IPS DF 4.7 (cell line): ENCODE data around the gene RIPPLY1.
A peak's percentile ranks its signal among the peaks of the same experiment; 100 is the strongest.
"Not testable (repeated sequence)": the region's sequence is repeated elsewhere in the genome, so short reads cannot be mapped to it uniquely, and the experiment has no call there.

ENCODE experiments used
- DNase-seq: peaks from one replicate; pipeline ENCODE4 v3.0.0-alpha.2; 2013; ENCODE audit warnings: low spot score; ENCODE audit errors: extremely low read depth

The RIPPLY1 gene

DNA sequence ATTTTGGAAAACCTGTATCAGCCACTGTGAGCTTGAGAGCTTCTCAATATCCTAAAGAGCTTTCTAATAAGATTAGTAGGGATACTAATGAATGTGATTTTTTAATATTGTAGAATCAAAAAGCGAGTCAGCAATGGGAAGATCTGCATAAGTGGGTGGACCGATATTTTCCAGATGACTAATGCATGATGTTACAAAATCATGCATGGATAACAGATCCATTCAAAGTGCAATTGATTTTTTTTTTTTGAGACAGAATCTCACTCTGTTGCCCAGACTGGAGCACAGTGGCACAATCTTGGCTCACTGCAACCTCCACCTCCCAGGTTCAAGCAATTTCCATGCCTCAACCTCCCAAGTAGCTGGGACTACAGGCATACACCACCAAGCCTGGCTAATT, 9.7 kb upstream of the RIPPLY1 start:
- no peak for DNase-seq

GRCh38 chrX:106906361-106906760, 3.2 kb upstream of the RIPPLY1 start:
- no peak for DNase-seq

DNA sequence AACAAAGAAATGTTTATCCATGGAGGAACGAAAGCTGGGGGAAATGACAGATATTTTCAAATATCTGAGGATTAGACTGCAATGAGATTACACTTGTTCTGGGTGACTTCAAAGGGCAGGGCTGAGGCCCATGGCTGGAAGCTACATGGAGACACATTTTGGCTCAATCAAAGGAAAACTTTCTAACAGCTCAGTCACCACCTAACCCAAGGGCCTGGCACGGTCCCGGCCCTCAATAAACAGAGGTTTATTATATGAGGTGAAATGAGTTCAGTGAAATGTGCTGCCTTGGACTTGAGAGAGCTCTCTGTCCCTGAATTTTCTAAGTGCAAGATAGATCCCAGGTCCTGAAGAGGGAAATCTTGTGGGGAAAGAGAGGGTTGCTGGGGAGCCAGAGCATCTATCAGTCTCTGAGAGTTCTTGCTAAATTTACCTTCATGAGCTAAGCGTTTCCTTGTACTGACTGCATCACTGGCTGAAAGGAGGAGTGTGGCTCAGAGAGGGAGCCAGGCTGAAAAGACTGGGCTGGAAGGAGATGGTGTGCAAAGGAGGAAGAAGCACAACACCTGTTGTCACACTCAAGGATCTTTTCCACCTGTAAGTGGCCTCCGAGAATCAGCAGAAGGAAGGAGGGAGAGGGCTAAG, 2.0 kb upstream of the RIPPLY1 start:
- DNase-seq: no peak

GRCh38 chrX:106903856-106904528, 851 bp upstream of the RIPPLY1 start:
- DNase-seq: no peak

GRCh38 chrX:106902684-106903083, 457 bp downstream of the RIPPLY1 start:
- no peak for DNase-seq

GRCh38 chrX:106901781-106902219, 1.3 kb downstream of the RIPPLY1 start:
- DNase-seq: no peak

DNA sequence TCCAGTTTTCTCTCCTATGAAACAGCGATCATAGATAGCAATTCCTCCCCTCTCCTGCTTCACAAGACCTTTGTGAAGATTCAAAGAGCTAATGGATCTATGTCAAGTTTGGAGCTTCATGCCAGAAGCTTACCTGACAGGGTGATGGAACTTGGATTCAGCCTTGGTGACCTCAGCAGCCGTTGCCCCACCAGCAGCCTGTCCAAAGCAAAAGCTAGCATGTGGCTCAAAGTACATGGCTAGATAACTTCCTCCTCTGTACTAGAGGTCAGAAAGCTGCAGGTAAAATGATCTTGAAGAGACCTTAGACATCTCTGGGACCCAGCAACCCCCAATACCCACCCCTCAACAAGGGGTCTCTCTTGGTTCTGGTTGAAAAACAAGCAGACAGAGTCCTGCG, 1.8 kb downstream of the RIPPLY1 start:
- DNase-seq: no peak

DNA sequence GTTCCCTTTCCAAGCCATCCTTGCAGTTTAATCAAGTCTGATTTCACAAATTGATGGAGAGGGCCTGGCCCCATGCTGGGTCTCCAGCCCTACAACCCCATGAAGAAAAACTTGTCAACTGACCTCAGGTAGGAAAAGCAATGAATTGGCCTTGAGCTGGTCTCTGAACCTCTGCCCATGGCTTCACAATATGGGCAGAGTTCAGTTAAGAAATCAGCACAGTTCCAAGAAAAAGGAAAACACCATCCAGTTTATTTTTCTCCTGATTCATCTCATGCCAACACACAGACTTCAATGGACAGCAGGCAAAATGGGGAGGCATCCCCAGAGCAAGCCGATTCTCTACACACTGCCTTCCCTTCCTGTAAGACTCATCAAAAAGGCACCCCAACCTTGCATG, 3.3 kb downstream of the RIPPLY1 start:
- DNase-seq: no peak

DNA sequence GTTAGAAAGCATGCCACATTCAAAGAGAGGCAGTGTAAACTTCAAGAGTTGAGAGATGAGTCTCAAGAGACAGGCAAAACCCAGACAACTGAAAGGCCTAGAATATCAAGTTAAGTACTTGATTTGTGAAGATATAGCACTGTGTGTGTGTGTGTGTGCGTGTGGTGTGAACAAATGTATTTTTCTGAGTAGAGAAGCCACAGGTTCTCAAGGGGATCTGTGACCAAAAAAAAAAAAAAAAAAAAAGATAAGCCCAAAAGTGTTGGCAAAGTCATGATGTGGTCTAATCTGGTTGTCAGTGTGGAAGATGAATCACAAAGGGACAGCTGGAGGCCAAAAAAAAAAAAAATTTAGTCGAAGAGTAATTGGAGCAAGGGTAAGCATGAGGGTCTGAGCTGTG, 3.9 kb downstream of the RIPPLY1 start:
- no peak for DNase-seq

DNA sequence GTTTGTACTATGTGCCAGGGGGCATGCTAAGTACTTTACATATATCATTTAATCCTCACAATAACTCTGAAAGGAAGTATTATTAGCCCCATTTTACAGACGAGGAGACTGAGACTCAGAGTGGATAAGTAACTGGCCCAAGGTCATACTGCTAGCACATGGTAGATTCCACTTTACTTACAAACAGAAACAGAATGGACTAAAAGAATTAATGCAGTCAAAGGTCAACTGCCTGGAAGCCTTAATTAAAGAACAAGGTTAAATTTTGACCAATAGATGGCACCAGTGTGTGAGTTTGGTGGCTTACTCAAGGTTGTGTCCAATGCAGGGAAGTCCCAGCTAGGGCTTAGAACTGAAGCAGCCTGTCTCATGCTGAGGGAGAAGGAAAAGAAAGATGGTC, 4.7 kb downstream of the RIPPLY1 start:
- DNase-seq: no peak

GRCh38 chrX:106897259-106897658, 5.9 kb downstream of the RIPPLY1 start:
- no peak for DNase-seq

DNA sequence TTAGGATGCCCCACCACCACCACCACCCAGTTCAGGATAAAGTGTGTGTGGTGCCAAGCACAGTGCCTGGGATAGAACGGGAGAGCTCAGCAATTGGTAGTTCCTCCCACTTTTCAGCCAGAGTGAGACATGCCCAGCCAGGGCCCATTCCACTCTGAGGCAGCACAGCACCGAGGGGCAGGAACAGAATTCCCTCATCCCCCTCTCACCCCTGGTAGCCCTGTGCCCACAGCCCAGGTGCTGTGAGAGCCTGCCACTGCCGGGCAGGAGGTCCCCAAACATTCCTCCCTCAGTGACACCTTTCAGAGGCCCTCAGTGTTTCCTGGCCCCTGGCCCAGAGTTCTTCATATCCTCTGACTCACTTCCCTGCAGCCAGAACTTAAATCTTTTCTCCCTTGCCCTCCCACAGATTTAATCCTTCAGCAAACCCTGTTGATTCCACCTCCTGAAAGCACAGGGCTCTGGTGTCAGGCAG, 8.1 kb downstream of the RIPPLY1 start:
- no peak for DNase-seq

DNA sequence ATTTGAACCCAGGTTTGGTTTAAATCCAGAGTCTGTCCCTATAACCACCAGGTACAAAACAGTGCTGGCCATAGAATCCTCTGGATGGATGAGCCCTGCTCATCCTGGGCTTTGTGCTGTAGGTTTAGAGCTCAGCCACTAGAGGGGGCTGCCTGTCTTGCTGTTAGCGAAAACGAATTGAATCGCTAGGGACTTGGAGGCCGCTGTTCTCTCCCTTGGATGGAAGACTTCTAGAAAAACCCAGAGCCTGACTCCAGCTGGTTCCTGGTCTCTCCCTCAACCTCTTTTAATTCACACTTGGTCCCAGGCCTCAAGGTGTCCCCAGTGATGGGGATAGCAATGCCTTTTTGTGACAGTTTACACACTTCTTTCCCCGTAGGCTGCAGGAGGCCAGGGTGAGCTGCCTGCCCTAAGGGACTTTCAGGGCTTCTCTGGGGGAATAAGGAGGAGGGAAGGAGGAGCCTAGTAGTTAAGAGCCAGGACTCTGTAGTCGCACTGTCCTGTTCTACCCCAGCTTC, 8.7 kb downstream of the RIPPLY1 start:
- DNase-seq: no peak

DNA sequence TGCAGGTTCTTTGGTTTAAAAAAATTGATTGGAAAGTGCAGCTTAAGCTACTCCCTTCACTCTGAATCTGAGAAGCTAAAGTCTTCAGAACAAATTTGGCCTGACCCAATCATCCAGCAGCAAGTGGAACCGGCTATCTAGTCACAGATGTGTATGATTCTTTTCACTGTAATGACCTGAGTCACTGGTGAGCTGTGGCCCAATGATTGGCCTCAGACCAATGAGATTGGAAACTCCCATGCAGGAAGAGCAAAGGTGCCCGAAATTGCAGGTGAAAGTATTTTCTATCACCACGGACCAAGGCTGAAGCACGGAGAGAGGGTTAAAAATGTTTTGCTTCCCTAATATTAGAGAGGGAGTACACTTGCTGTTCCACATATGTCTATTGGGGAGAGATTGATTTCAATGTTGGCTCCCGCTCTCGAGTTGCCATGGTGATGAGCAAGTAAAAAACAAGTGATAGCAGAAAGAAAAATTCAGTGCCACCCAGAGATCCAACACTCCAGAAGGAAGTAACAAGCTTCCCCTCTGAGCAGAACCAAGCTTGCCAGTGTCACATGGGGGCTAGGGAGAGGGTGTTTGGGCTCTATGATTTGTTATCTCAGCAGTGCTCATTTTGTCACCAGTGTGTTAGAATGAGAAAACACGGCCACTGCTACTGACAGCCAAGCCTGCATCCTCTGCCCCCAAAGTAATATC, 11.2 kb downstream of the RIPPLY1 start:
- DNase-seq: no peak

DNA sequence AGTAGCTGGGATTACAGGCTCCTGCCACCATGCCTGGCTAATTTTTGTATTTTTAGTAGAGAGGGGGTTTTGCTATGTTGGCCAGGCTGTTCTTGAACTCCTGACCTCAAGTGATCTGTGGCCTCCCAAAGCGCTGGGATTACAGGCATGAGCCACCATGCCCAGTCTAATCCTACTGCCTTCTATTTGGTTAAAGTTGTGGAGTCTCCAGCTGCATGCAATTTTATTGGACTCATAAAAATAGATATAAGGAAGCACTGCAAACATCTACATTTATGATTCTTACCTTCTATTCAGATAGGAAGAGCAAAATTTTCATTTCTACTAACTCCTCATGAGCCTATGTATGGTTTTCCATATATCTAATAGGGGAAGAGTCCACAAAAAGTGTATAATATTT, 13.7 kb downstream of the RIPPLY1 start:
- no peak for DNase-seq

DNA sequence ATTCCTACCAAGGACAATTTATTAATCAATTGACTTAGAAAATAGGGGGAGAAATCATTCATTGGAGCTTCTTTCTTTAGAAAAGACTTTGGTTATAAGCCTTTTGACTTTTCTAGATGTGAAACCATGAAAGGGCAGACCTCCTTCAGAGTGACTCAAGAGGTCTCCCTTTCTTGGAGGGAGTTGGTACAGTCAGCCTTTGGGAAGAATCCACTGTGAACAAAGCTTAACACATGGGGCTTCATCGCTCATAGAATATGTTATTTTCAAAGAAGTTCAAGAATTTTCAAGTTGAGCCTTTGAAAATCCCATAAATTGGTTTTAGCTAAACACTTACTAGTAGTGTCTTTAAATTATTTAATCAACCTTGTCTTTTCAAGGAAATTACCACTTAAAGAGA, 28.0 kb downstream of the RIPPLY1 start:
- DNase-seq: no peak

- no peak for DNase-seq
Observed at GRCh38 chrX:106874075-106874474, 29.1 kb downstream of the RIPPLY1 start.

GRCh38 chrX:106872796-106873195, 30.3 kb downstream of the RIPPLY1 start:
- not testable (repeated sequence) for DNase-seq

DNA sequence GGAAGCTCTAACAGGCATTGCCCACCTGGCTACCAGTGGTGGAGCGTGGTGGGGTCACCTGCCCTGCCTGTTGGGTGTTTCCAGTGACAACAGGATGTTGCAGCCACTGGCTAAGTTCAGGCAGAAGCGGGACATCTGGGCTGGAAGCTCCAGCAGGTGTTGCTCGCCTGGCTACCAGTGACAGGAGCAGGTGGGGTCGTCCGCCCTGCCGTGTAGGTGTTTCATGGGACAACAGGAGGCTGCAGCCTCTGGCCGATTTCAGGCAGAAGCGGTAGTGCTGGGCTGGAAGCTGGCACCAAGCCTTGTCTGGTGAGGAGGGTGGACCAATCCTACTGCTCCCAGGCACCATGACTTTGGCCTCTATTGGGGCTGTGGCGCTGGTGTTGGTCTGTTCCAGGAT, 39.4 kb downstream of the RIPPLY1 start:
- no peak for DNase-seq

DNA sequence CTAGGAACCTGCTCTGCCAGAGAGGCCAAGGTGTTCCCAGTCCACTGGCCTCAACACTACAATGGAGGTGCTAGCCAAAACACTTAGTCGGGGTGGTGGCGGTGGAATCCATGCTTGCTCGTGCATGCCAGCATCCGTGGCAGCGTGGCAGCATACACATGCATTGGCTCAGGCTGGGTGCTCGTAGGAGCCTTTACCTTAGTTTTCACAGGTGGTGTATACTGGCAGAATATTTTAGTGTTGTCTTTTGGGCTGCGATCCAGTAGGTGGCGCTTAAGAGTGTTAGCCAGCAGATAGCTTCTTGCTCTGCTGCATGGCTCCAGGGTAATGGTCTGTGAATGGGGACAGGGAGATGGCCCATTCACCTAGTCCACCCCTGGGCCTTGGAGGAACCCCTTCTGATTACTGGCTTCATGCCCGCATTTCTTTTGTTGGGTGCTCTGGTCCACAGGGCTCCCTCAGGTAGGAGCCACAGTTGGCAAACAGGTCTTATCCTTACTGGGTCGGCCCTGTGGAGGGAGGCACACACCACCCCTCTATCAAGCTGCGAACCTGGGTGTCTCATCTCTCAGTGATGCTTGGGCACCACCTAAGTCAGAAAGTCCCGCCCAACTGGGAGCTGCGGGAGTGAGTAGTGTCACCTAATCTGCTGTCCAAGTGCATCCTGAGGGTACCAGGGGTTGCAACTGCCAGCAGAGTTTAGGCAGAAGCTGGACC, 40.0 kb downstream of the RIPPLY1 start:
- DNase-seq: peak; percentile 25
